H9 (cell line): Measurements from ENCODE around the gene ANKRD28. TPM values are rescaled to one million over a fixed set of nuclear protein-coding genes. Genes with fewer than 3 reads are reported as not detected.

Experiments
- DNase-seq: peaks from one replicate; pipeline ENCODE4 v3.0.0-alpha.2; 2017
- H2AFZ ChIP-seq: one replicate; pipeline ENCODE4 v1.6.1; 2013; ENCODE audit warnings: mild to moderate bottlenecking, low read length, control low read depth, moderate library complexity
- H2AK5ac ChIP-seq: 2 replicates; pipeline ENCODE4 v1.6.1; 2013; ENCODE audit warnings: low read length, control low read depth, mixed read lengths; ENCODE audit not compliant: insufficient read length
- H2BK120ac ChIP-seq: one replicate; pipeline ENCODE4 v1.6.1; 2013; ENCODE audit warnings: low read depth, mild to moderate bottlenecking, low read length, control low read depth, inconsistent platforms; ENCODE audit not compliant: poor library complexity, severe bottlenecking
- H2BK12ac ChIP-seq: 2 replicates; pipeline ENCODE4 v1.6.1; 2013; ENCODE audit warnings: low read length, control low read depth, mixed read lengths, low read depth; ENCODE audit not compliant: insufficient read length
- H2BK15ac ChIP-seq: 2 replicates; pipeline ENCODE4 v1.6.1; 2013; ENCODE audit warnings: low read depth, low read length, control low read depth
- H2BK20ac ChIP-seq: one replicate; pipeline ENCODE4 v1.6.1; 2013; ENCODE audit warnings: low read depth, mild to moderate bottlenecking, low read length, control low read depth, inconsistent platforms; ENCODE audit not compliant: poor library complexity, severe bottlenecking
- H2BK5ac ChIP-seq: 2 replicates; pipeline ENCODE4 v1.6.1; 2013; ENCODE audit warnings: low read length, control low read depth, mixed read lengths; ENCODE audit not compliant: insufficient read length
- H3K14ac ChIP-seq: 2 replicates; pipeline ENCODE4 v1.6.1; 2013; ENCODE audit warnings: low read length, control low read depth; ENCODE audit not compliant: insufficient read depth
- H3K18ac ChIP-seq: 2 replicates; pipeline ENCODE4 v1.6.1; 2013; ENCODE audit warnings: low read depth, mild to moderate bottlenecking, mixed read lengths, low read length, control low read depth; ENCODE audit not compliant: insufficient read length
- H3K23ac ChIP-seq: 2 replicates; pipeline ENCODE4 v1.6.1; 2013; ENCODE audit warnings: low read length, control low read depth, mixed read lengths, low read depth; ENCODE audit not compliant: insufficient read length
- H3K23me2 ChIP-seq: 2 replicates; pipeline ENCODE4 v1.6.1; 2013; ENCODE audit warnings: low read depth, mild to moderate bottlenecking, mixed read lengths, low read length, control low read depth; ENCODE audit not compliant: insufficient read length, poor library complexity, severe bottlenecking
- H3K27ac ChIP-seq: 2 replicates; pipeline ENCODE4 v1.5.1; 2013; ENCODE audit warnings: low read length, control low read depth, mixed read lengths, low read depth; ENCODE audit not compliant: insufficient read length
- H3K27me3 ChIP-seq: 2 replicates; pipeline ENCODE4 v1.6.1; 2013; ENCODE audit warnings: low read length, control low read depth, inconsistent platforms; ENCODE audit not compliant: insufficient read depth
- H3K4ac ChIP-seq: 2 replicates; pipeline ENCODE4 v1.6.1; 2013; ENCODE audit warnings: low read depth, mild to moderate bottlenecking, control low read depth, inconsistent platforms, low read length, moderate library complexity
- H3K4me1 ChIP-seq: 2 replicates; pipeline ENCODE4 v1.6.1; 2013; ENCODE audit warnings: low read length, control low read depth, inconsistent platforms; ENCODE audit not compliant: insufficient read depth
- H3K4me2 ChIP-seq: 2 replicates; pipeline ENCODE4 v1.6.1; 2013; ENCODE audit warnings: low read length, control low read depth, mixed read lengths; ENCODE audit not compliant: insufficient read length, insufficient read depth
- H3K56ac ChIP-seq: 2 replicates; pipeline ENCODE4 v1.6.1; 2013; ENCODE audit warnings: low read depth, mild to moderate bottlenecking, mixed read lengths, low read length, control low read depth; ENCODE audit not compliant: insufficient read length
- H3K79me1 ChIP-seq: 2 replicates; pipeline ENCODE4 v1.6.1; 2013; ENCODE audit warnings: low read depth, mild to moderate bottlenecking, moderate library complexity, low read length, control low read depth, inconsistent platforms; ENCODE audit not compliant: insufficient read depth, poor library complexity, severe bottlenecking
- H3K79me2 ChIP-seq: 2 replicates; pipeline ENCODE4 v1.6.1; 2013; ENCODE audit warnings: low read length, control low read depth, inconsistent platforms; ENCODE audit not compliant: insufficient read depth
- H3K9ac ChIP-seq: 2 replicates; pipeline ENCODE4 v1.6.1; 2013; ENCODE audit warnings: low read length, control low read depth, mixed read lengths; ENCODE audit not compliant: insufficient read length; ENCODE audit errors: extremely low read depth
- H3K9me3 ChIP-seq: one replicate; pipeline ENCODE4 v1.6.1; 2013; ENCODE audit warnings: low read depth, low read length, inconsistent platforms; ENCODE audit not compliant: control insufficient read depth
- H3T11ph ChIP-seq: one replicate; pipeline ENCODE4 v1.6.1; 2013; ENCODE audit warnings: mild to moderate bottlenecking, low read length, control low read depth, inconsistent platforms
- H4K20me1 ChIP-seq: one replicate; pipeline ENCODE4 v1.6.1; 2013; ENCODE audit not compliant: control insufficient read depth, insufficient read length, insufficient read depth
- H4K5ac ChIP-seq: 2 replicates; pipeline ENCODE4 v1.6.1; 2013; ENCODE audit warnings: low read depth, mild to moderate bottlenecking, mixed read lengths, low read length, control low read depth; ENCODE audit not compliant: insufficient read length
- H4K8ac ChIP-seq: replicated peaks from 2 replicates; pipeline ENCODE4 v1.6.1; 2013; ENCODE audit warnings: low read length, control low read depth, mixed read lengths, low read depth; ENCODE audit not compliant: insufficient read length
- H4K91ac ChIP-seq: 2 replicates; pipeline ENCODE4 v1.6.1; 2013; ENCODE audit warnings: low read depth, mild to moderate bottlenecking, moderate library complexity, mixed read lengths, low read length, control low read depth; ENCODE audit not compliant: insufficient read length
- H3K27ac Mint-ChIP-seq, 3 experiments: 2 replicates in 2 of 3; 3 replicates in 1 of 3; pipeline ENCODE4 v1.8.0; 2020 to 2021; ENCODE audit warnings: mixed read lengths in 3 of 3, mild to moderate bottlenecking in 1 of 3, moderate library complexity in 1 of 3
- H3K27me3 Mint-ChIP-seq: 2 replicates; pipeline ENCODE4 v1.8.0; 2021; ENCODE audit warnings: low read depth, mild to moderate bottlenecking, moderate library complexity, mixed read lengths
- H3K36me3 Mint-ChIP-seq, 3 experiments: 2 replicates in 2 of 3; 3 replicates in 1 of 3; pipeline ENCODE4 v1.8.0; 2020 to 2021; ENCODE audit warnings: low read depth in 3 of 3, mixed read lengths in 3 of 3; ENCODE audit not compliant: insufficient read depth in 1 of 3
- H3K4me1 Mint-ChIP-seq, 2 experiments: 2 replicates each; pipeline ENCODE4 v1.8.0; 2020; ENCODE audit warnings: mixed read lengths in 2 of 2
- H3K4me3 Mint-ChIP-seq, 2 experiments: 2 replicates in 1 of 2; 3 replicates in 1 of 2; pipeline ENCODE4 v1.8.0; 2020 to 2021; ENCODE audit warnings: mild to moderate bottlenecking in 2 of 2, mixed read lengths in 2 of 2, moderate library complexity in 1 of 2
- H3K9me3 Mint-ChIP-seq, 2 experiments: 2 replicates in 1 of 2; 3 replicates in 1 of 2; pipeline ENCODE4 v1.8.0; 2020; ENCODE audit warnings: mild to moderate bottlenecking in 2 of 2, mixed read lengths in 2 of 2, moderate library complexity in 1 of 2
- WGBS: extraction: QIAGEN DNeasy Blood & Tissue Kit; methylation state at CpG from one replicate; pipeline ENCODE4 v1.1.7; 2013; ENCODE audit warnings: missing lambda C conversion rate, low lambda C conversion rate, mixed read lengths; ENCODE audit not compliant: insufficient read length; ENCODE audit errors: extremely low coverage; 5-methylcytosine and 5-hydroxymethylcytosine counted together
- total RNA-seq: library from RNA; stranded (reverse); gene quantifications from 2 replicates; pipeline ENCODE4 v1.2.1, GENCODE V29; 2021
- TF ChIP-seq, protein P1 (sequence below): fragments of 200-600 bp; sonication (generic); conservative IDR thresholded peaks from 3 replicates; pipeline ENCODE4 v1.8.0; 2021; ENCODE audit warnings: antibody characterized with exemption, mild to moderate bottlenecking

The ANKRD28 gene
- total RNA-seq, 1 experiment from 2014 or later = 59.0 TPM

GRCh38 chr3:15685927-15686326, 111.9 kb downstream of the ANKRD28 start:
- Histone ChIP-seq H2AFZ (no peak overlapping the region), H4K5ac (no peak overlapping the region), H4K8ac (no peak overlapping the region), H4K20me1 (no peaks in the 10 kb centered on the region), H3K4me1 (no peaks in the 10 kb centered on the region), H3K18ac (no peak overlapping the region), H3K4me2 (no peak overlapping the region), H2BK5ac (no peak overlapping the region), H2BK20ac (no peak overlapping the region), H4K91ac (no peak overlapping the region), H3K23me2 (no peaks in the 10 kb centered on the region), H3T11ph (no peak overlapping the region), H3K56ac (no peak overlapping the region), H2BK120ac (no peak overlapping the region), H3K14ac (no peak overlapping the region), H3K27ac (no peak overlapping the region), H3K4ac (no peak overlapping the region), H3K79me2 (no peaks in the 10 kb centered on the region), H3K9ac (no peak overlapping the region), H3K23ac (no peak overlapping the region), H3K9me3 (no peaks in the 10 kb centered on the region), H3K79me1 (no peaks in the 10 kb centered on the region), H3K27me3 (no peaks in the 10 kb centered on the region), H2BK15ac (no peak overlapping the region), H2AK5ac (no peak overlapping the region), H2BK12ac (no peak overlapping the region)
- Mint-ChIP-seq H3K27me3 (no peaks in the 10 kb centered on the region), H3K36me3 (peaks cover 15 to 55% (median 33%) of the 10 kb centered on the region in 3 experiments), H3K9me3 (no peaks in the 10 kb centered on the region), H3K4me3 (no peak overlapping the region), H3K27ac (no peak overlapping the region), H3K4me1 (no peaks in the 10 kb centered on the region)
- WGBS = no CpG with 5 or more reads among the region's 7 CpGs
- DNase-seq = no peak
- TF ChIP-seq, protein P1, sequence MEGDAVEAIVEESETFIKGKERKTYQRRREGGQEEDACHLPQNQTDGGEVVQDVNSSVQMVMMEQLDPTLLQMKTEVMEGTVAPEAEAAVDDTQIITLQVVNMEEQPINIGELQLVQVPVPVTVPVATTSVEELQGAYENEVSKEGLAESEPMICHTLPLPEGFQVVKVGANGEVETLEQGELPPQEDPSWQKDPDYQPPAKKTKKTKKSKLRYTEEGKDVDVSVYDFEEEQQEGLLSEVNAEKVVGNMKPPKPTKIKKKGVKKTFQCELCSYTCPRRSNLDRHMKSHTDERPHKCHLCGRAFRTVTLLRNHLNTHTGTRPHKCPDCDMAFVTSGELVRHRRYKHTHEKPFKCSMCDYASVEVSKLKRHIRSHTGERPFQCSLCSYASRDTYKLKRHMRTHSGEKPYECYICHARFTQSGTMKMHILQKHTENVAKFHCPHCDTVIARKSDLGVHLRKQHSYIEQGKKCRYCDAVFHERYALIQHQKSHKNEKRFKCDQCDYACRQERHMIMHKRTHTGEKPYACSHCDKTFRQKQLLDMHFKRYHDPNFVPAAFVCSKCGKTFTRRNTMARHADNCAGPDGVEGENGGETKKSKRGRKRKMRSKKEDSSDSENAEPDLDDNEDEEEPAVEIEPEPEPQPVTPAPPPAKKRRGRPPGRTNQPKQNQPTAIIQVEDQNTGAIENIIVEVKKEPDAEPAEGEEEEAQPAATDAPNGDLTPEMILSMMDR = no peak
